ENCODE data around the gene KIF21B. TPM values are rescaled to one million over a fixed set of nuclear protein-coding genes. Genes with fewer than 3 reads are reported as not detected.
A peak's percentile ranks its signal among the peaks of the same experiment; 100 is the strongest.

The KIF21B gene
- total and polyA plus RNA-seq, 9 of the 15 experiments (the other 6 are each of a cell fraction or from before 2014, with no cell fraction given) = 0.46 to 13.4 (median 5.9) TPM

DNA sequence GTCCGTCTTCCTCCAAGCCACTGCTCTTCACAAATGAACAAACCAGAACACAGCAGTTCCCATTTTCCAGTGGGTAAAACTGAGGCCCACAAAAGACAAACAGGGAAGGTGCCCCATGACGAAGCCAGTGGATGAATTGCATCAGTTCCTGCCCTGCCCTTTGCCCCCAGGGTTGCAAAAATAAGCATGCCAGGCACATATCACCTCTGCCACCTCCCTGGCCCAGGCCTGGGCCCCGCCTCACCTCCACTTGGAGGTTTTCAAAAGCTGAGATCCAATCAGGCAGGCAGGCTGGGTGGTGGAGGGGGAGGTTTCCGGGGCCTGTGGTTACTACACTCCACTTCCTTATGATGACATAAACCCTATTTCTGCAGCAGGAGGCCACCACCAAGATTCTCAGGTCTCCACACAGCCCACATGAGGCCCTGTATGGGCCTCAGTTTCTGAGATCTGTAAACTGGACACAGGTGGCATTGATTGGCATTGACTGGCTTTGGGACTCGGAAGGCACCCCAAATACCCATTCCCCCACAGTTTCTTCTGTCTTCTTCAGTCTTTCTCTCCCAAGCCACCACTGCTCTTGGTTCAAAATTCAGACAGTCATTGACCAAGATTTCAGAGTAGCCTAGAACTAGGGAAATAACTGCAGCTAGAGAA lies 4.1 kb downstream of the KIF21B start (continued):
- TF ChIP-seq, protein P1, sequence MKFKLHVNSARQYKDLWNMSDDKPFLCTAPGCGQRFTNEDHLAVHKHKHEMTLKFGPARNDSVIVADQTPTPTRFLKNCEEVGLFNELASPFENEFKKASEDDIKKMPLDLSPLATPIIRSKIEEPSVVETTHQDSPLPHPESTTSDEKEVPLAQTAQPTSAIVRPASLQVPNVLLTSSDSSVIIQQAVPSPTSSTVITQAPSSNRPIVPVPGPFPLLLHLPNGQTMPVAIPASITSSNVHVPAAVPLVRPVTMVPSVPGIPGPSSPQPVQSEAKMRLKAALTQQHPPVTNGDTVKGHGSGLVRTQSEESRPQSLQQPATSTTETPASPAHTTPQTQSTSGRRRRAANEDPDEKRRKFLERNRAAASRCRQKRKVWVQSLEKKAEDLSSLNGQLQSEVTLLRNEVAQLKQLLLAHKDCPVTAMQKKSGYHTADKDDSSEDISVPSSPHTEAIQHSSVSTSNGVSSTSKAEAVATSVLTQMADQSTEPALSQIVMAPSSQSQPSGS (CRISPR knock-in tag; IDR thresholded peaks at IDR 0.05) = no peak
- TF ChIP-seq ZNF311 (CRISPR knock-in tag; IDR thresholded peaks at IDR 0.05) (0 out of 2 replicates have a peak, but pooled peaks have one; percentile 23), ZNF3 (CRISPR knock-in tag; IDR thresholded peaks at IDR 0.05) (no peak), ETV6 (IDR thresholded peaks at IDR 0.05; ENCODE audit: borderline replicate concordance in 1 of 2, low read depth in 2 of 2, low read length in 1 of 2) (no peak), ETV6 (CRISPR knock-in tag; IDR thresholded peaks at IDR 0.05; ENCODE audit: borderline replicate concordance) (no peak), KAT8 (IDR thresholded peaks at IDR 0.05; ENCODE audit: low read depth) (no peak), EWSR1 (IDR thresholded peaks at IDR 0.05; ENCODE audit: borderline replicate concordance, low read depth, partially characterized antibody) (no peak), DNMT1 (IDR thresholded peaks at IDR 0.05) (no peak), MED1 (CRISPR knock-in tag; IDR thresholded peaks at IDR 0.05; ENCODE audit: borderline replicate concordance) (no peak), CHD1 (IDR thresholded peaks at IDR 0.05; ENCODE audit: low read length) (no peak), NFIC (IDR thresholded peaks at IDR 0.05) (0 out of 2 replicates have a peak, but pooled peaks have one; percentile 9), TAF9B (IDR thresholded peaks at IDR 0.05; ENCODE audit: partially characterized antibody) (no peak), ZKSCAN3 (CRISPR knock-in tag; IDR thresholded peaks at IDR 0.05) (no peak), TEAD4 (IDR thresholded peaks at IDR 0.05; ENCODE audit: low read length) (no peak), TEAD4 (CRISPR knock-in tag; IDR thresholded peaks at IDR 0.05; ENCODE audit: borderline replicate concordance) (no peak), SRSF9 (IDR thresholded peaks at IDR 0.05; ENCODE audit: borderline replicate concordance, low read depth, low read length) (no peak), GATAD2A (IDR thresholded peaks at IDR 0.05) (no peak; the same call in 1 of the 2 replicates), RAD51 (IDR thresholded peaks at IDR 0.05; ENCODE audit: borderline replicate concordance, low read depth) (no peak), POLR2B (IDR thresholded peaks at IDR 0.05; ENCODE audit: low read depth, partially characterized antibody) (peak; percentile 63), POLR2G (IDR thresholded peaks at IDR 0.05; ENCODE audit: low read depth, low read length) (0 out of 2 replicates have a peak, but pooled peaks have one; percentile 29), NCOA1 (IDR thresholded peaks at IDR 0.05; ENCODE audit: low read depth) (peak; percentile 46; the same call in 1 of the 2 replicates)
- TF ChIP-seq, protein P2, sequence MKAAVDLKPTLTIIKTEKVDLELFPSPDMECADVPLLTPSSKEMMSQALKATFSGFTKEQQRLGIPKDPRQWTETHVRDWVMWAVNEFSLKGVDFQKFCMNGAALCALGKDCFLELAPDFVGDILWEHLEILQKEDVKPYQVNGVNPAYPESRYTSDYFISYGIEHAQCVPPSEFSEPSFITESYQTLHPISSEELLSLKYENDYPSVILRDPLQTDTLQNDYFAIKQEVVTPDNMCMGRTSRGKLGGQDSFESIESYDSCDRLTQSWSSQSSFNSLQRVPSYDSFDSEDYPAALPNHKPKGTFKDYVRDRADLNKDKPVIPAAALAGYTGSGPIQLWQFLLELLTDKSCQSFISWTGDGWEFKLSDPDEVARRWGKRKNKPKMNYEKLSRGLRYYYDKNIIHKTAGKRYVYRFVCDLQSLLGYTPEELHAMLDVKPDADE (conservative IDR thresholded peaks at IDR 0.05; ENCODE audit: control insufficient read depth, low read depth, low read length) = no peak
- TF ChIP-seq, protein P3, sequence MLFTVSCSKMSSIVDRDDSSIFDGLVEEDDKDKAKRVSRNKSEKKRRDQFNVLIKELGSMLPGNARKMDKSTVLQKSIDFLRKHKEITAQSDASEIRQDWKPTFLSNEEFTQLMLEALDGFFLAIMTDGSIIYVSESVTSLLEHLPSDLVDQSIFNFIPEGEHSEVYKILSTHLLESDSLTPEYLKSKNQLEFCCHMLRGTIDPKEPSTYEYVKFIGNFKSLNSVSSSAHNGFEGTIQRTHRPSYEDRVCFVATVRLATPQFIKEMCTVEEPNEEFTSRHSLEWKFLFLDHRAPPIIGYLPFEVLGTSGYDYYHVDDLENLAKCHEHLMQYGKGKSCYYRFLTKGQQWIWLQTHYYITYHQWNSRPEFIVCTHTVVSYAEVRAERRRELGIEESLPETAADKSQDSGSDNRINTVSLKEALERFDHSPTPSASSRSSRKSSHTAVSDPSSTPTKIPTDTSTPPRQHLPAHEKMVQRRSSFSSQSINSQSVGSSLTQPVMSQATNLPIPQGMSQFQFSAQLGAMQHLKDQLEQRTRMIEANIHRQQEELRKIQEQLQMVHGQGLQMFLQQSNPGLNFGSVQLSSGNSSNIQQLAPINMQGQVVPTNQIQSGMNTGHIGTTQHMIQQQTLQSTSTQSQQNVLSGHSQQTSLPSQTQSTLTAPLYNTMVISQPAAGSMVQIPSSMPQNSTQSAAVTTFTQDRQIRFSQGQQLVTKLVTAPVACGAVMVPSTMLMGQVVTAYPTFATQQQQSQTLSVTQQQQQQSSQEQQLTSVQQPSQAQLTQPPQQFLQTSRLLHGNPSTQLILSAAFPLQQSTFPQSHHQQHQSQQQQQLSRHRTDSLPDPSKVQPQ (CRISPR knock-in tag; IDR thresholded peaks at IDR 0.05; ENCODE audit: borderline replicate concordance) = no peak
- TF ChIP-seq, protein P4, sequence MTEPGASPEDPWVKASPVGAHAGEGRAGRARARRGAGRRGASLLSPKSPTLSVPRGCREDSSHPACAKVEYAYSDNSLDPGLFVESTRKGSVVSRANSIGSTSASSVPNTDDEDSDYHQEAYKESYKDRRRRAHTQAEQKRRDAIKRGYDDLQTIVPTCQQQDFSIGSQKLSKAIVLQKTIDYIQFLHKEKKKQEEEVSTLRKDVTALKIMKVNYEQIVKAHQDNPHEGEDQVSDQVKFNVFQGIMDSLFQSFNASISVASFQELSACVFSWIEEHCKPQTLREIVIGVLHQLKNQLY (CRISPR knock-in tag; conservative IDR thresholded peaks at IDR 0.05) = no peak
